Measurements from ENCODE around the gene MXRA7. TPM values are rescaled to one million over a fixed set of nuclear protein-coding genes. Genes with fewer than 3 reads are reported as not detected.
"Not testable (repeated sequence)": the region's sequence is repeated elsewhere in the genome, so short reads cannot be mapped to it uniquely, and the experiment has no call there.

MXRA7 gene, protein sequence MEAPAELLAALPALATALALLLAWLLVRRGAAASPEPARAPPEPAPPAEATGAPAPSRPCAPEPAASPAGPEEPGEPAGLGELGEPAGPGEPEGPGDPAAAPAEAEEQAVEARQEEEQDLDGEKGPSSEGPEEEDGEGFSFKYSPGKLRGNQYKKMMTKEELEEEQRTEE
- total RNA-seq = 4.2 and 4.4 TPM in 2 replicates

GRCh38 chr17:76710863-76711611 lies at the start of gene MXRA7:
MXRA7 (minus strand) TSS chr17:76710965; CDS start chr17:76710946, 19 bp downstream.
- intact Hi-C loops (cut with micrococcal nuclease) = loop anchor here (2.0 kb wide), 1 partner anchor 16 kb away; the partner anchor contains the start of genes JMJD6 and METTL23

- intact Hi-C loops (cut with micrococcal nuclease) = no loop called here
Observed at GRCh38 chr17:76758570-76758969, 47.8 kb upstream of the MXRA7 start.

GRCh38 chr17:76757256-76757655 lies 46.5 kb upstream of the MXRA7 start:
- intact Hi-C loops (cut with micrococcal nuclease) = no loop called here

GRCh38 chr17:76755285-76755684 lies 44.5 kb upstream of the MXRA7 start:
- intact Hi-C loops (cut with micrococcal nuclease) = no loop called here

DNA sequence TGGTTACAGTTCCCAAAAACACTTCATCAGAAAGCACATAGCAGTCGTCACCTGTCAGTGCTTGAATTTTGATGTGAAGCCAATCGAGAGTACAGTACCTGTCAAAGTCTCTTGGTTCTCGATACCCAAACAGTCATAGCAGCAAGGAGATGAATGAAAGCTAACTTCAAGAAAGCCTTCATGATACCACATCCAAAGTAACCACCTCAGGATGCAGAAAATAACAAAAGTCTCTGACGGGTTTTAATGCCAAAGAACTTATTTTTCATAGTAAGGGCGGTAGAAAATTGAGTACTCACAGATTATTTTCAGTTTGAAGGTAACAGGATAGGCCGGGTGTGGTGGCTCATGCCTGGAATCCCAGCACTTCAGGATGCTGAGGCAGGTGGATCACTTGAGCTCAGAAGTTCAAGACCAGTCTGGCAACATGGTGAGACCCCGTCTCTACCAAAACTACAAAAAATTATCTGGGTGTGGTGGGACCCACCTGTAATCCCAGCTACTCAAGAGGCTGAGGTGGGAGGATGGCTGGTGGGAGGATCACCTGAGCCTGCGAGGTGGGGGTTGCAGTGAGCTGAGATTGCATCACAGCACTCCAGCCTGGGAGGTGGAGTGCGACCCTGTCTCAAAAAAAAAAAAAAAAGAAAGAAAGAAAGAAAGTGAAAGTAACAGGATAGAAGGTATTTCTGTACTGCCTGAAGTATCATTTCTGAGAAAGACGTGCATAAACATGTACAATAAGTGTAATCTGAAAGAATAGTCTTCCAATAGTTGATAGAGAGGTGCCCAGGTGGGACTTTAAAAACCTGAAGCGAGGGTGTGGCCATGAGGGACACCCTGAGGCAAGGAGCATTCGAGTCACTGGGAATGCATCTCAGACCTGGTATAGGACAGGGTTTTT lies 42.5 kb upstream of the MXRA7 start:
- intact Hi-C loops (cut with micrococcal nuclease) = loop anchor here (1.0 to 2.0 kb wide), 4 partner anchors 15 to 37 kb away; partner anchors contain the start of genes JMJD6, METTL23 and MFSD11

DNA sequence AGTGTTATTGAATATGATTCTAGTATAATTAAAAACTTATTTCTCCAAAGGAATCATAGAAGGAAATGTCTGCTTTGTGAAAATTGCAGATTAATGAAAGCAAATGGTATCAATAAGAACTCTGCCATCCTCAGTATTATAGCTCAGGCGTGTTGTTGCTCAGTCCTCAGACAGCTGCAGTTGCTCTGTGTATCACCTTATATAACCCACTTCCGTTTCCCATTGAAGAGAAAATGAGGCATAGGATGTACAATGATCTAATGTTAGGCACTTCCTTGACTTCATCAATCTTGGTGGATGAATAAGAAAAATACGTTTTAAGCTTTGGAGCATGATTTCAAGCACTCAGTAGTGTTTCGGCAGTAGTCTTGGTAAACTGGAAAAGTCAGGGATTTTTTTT lies 41.2 kb upstream of the MXRA7 start:
- intact Hi-C loops (cut with micrococcal nuclease) = loop anchor here (2.0 kb wide), 2 partner anchors 21 to 39 kb away; no protein-coding TSS in a partner anchor

DNA sequence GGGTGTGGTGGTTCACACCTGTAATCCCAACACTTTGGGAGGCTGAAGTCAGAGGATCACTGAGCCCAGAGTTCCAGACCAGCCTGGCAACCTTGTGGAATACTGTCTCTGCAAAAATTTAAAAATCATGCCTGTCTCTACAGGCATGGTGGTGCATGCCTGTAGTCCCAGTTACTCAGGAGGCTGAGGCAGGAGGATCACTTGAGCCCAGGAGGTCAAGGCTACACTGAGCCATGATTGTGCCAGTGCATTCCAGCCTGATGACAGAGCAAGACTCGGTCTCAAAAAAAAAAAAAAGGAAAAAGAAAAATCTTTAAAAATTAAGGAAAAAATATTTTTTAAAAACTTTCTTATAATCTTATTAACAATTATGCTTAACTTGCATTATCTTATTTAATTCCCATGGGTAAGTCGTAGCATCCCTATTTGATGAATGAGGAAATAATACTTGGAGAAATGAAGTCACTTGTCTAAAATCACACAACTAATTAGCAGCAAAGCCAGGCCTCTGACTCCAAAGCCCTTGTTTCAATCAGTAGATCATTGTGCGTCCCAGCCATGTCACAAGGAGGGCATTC lies 40.7 kb upstream of the MXRA7 start:
- intact Hi-C loops (cut with micrococcal nuclease) = no loop called here

DNA sequence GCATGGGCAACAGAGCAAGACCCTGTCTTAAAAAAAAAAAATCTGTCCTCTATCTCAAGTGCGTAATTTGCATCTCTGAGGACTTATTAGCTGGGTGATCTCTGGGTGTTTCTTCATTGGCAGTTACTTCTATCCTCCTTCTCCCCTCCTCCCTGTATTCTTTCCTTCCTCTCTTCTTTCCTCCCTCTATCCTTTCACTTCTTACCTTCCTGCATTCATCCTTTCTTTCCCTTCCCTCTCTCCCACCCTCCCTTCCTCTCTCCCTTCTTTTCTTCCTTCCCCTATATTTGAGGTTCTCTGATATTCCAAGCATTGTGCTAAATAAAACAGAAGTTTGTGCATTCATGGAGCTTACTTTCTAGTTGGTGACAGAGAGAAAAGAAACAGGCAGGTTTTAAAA lies 37.9 kb upstream of the MXRA7 start:
- intact Hi-C loops (cut with micrococcal nuclease) = no loop called here

DNA sequence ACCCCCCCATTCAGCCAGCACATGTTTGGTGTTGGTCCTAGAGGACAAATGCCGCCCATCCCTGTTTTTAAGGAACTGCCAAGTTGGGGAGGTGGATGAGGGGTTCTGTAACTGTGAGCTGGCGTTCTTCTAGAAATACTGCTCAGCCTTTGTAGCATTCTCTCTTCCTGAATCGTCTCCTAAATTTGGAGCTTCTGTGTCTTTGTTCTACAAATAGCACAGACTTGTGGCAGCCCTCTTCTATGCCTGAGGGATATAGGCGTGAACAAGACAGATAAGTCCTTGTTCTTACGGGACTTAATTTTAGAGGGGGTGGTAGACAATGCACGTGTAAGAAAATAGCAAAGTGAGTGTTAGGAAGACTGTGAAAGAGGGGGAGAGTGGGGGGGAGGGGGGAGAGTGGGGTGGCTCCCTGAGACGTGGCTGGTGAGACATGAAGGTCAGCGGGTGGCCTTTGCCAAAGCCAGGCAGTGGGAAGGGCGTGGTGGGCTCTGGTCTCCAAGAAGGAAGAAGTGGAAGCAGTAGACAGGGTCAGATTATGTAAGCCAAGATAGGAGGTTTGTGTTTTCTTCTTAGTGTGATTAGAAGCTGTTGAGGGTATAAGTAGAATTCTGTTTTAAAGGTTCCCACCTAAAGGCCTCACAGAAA lies 37.1 kb upstream of the MXRA7 start:
- intact Hi-C loops (cut with micrococcal nuclease) = no loop called here

DNA sequence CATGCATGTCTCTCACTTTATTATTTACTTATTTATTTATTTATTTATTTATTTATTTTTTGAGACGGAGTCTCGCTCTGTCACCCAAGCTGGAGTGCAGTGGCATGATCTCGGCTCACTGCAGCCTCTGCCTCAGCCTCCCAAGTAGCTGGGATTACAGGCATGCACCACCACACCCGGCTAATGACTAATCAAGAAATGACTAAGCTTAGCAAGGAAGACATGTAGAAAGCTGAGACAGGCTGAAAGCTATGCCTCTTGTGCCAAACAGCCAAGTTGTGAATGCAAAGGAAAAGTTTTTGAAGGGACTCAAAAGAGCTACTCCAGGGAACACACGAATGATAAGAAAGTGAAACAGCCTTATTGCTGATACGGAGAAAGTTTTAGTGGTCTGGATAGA lies 35.0 kb upstream of the MXRA7 start:
- intact Hi-C loops (cut with micrococcal nuclease) = not testable (repeated sequence)

- intact Hi-C loops (cut with micrococcal nuclease) = no loop called here
Observed at GRCh38 chr17:76744747-76745146, 34.0 kb upstream of the MXRA7 start.

DNA sequence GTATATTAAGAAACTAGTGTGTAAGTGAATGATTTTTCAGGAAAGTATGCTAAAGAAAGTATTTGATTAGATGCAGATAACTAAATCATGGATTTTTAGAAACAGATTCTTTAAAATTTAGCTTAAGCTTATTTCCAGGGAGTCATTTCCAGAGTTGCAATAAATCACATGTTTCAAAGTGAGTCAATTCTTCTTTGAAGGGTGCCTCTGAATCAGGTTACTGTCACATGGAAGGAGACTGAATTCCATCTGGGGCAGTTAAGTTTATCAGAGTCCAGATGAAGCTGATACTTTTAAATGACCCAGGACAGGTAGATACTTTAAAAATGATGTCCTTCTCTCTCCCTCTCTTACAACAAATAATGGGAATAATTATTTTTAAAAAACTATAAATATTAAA lies 32.2 kb upstream of the MXRA7 start:
- intact Hi-C loops (cut with micrococcal nuclease) = no loop called here

GRCh38 chr17:76740329-76741118 lies 29.8 kb upstream of the MXRA7 start:
- intact Hi-C loops (cut with micrococcal nuclease) = no loop called here

DNA sequence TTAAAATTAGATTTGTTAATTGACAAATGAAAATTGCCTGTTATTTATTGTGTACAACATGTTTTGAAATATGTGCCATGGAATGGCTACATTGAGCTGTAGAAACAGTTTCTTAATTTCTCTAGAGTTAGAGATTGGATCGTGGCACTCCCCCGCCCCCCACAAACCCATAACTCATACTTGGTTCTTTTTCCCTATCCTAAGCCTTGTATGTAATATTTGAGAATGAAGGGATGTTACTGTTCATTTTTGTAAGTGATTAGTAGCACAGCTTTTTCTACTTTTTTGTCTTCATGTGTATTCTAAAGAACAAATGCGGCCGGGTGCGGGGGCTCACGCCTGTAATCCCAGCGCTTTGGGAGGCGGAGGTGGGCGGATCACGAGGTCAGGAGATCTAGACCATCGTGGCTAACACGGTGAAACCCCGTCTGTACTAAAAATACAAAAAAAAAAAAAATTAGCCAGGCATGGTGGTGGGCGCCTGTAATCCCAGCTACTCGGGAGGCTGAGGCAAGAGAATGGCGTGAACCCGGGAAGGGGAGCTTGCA lies 28.9 kb upstream of the MXRA7 start:
- intact Hi-C loops (cut with micrococcal nuclease) = loop anchor here (5.0 to 10.0 kb wide), 5 partner anchors 475 to 1393 kb away; partner anchors contain the start of genes TMC8, TNRC6C, UBALD2 and UNK

DNA sequence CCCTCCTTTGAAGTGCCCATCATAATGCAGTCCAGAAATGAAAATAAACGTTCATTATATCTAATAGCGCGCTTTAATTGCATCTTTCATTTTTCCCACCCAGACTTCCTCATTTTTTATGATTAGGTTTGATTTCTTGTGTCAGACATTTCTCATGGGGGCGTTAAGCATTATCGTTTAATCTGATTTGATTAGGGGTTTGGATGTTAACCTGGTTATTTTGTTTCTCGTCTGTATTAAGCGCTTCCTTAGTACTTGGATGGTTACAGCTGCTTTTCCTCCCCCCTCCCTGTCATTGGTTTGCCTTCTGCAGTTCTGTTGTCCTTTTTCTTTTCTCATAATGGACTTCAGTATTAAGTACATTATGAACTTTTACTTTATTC lies 27.7 kb upstream of the MXRA7 start:
- intact Hi-C loops (cut with micrococcal nuclease) = loop anchor here (1.0 to 10.0 kb wide), 7 partner anchors 15 to 1394 kb away; partner anchors contain the start of genes TMC8, TNRC6C, UBALD2 and UNK

DNA sequence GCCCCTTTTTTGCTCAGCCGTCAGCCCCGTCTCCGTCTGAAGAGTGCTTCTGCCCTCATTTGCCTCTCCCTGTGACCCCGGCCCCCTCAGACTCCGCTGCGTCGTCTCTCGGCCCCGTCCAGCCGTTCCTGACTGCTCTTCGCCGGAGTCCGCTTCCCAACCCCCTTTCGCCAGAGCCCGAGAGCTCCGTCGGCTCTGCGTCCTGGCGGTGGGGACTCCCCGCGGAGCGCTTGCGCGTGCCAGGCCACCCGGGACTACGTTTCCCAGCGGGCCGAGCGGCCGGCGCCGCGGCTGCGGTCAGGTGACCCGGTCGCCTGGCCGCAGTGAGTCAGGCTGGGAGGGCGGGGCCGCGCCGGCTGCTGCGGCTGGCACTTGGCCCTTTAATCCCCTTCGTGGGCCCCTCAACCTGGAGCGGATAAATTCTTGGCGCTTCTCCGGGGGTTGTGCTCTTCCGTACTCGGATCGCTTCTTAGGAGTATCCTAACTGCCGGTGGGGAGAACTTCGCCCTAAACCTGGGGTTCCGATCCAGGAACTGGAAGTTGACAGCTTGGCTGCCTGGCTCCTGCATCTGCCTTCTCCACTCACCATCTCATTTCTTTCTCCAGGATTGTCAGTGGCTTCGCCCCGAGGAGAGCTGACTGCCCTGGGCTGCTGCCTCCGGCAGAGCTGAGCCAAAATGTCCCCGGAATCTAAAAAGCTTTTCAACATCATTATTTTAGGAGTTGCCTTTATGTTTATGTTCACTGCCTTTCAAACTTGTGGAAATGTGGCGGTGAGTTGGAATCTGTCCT lies 27.1 kb upstream of the MXRA7 start, which contains the start of gene MFSD11:
MFSD11 (plus strand) TSS at position 444 of the 792 bp plus-strand sequence; CDS start at position 678, 234 bp downstream.
- intact Hi-C loops (cut with micrococcal nuclease) = loop anchor here (1.0 to 10.0 kb wide), 15 partner anchors 12 to 1394 kb away; partner anchors contain the start of genes JMJD6, METTL23, SEC14L1 and TMC8

DNA sequence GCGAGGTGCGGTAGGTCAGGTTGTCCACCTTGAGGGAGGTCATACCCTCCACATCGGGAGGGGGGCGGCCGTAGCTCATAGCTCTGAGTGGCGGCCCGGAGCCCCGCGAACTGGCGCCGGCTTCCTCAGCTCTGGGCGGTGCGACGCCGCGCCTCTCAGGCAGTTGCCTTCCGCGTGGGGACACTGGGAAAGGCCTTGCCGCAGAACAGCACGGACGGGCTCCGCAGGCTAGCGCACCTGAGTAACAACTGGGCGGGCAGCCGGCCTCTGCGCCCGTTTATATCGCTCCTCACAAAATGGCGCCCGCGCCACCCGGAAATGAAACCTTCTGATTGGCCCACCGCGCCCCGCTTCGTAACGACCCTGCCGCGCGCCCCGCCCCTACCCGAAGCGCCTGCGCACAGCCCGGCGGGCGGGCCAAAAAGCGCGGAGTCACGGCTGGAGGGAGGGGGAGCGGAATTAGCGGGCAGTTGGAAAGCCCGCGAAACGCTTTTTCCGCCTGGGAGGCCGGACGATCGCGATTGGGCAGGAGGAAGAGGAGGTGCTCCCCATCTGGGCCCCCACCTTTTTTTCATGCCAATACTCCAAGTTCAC lies 26.4 kb upstream of the MXRA7 start, which contains the start of gene SRSF2:
SRSF2 (minus strand) TSS at position 250 of the 594 bp plus-strand sequence; CDS start at position 79, 171 bp downstream.
- intact Hi-C loops (cut with micrococcal nuclease) = loop anchor here (1.0 to 10.0 kb wide), 13 partner anchors 11 to 1395 kb away; partner anchors contain the start of genes JMJD6, METTL23, SEC14L1 and TMC8

Measured in T-helper 1 cell treated with Interleukin-12 subunit alpha and Interleukin-12 subunit beta and Interleukin-4 antibody, amounts not matched to agents 30 ng/mL and 1 ng/mL, for 36 hours (primary cell).